GM12878 (cell line): ENCODE measurements around the gene UBE3B. TPM values are rescaled to one million over a fixed set of nuclear protein-coding genes. Genes with fewer than 3 reads are reported as not detected.

Experiments used
- ATAC-seq: fragments of 200-7000 bp; cut with Tn5 transposase; 3 replicates; pipeline ENCODE4 v1.9.1; 2020; ENCODE audit warnings: mild to moderate bottlenecking, moderate library complexity
- BruUV-seq: library from RNA; stranded (reverse); fragments of 400-500 nt; replicated peaks from 2 replicates; lab custom pipeline; 2021; lab: Mats Ljungman, UMichigan
- CTCF ChIA-PET: fragments of 300-600 bp; sonication (Branson Sonifier 250); formaldehyde crosslinking; extraction: SDS; loops from one replicate; lab custom pipeline; 2021; ENCODE audit warnings: inconsistent platforms; lab: Yijun Ruan, JAX
- POLR2A ChIA-PET: fragments of 350-600 bp; formaldehyde crosslinking; extraction: SDS; loops from one replicate; lab custom pipeline; 2021; ENCODE audit warnings: inconsistent platforms; lab: Charles Lee
- RAD21 ChIA-PET: fragments of 300-600 bp; sonication (Branson Sonifier 250); formaldehyde crosslinking; loops from one replicate; lab custom pipeline; 2023; ENCODE audit warnings: antibody characterized with exemption; ENCODE audit not compliant: unreplicated experiment; lab: Charles Lee
- SMC1A ChIA-PET: fragments of 300-600 bp; sonication (Branson Sonifier 250); formaldehyde crosslinking; loops from one replicate; lab custom pipeline; 2023; ENCODE audit not compliant: unreplicated experiment, uncharacterized antibody; lab: Charles Lee
- DNase-seq: peaks from one replicate; pipeline ENCODE4 v3.0.0-alpha.2; 2011; ENCODE audit warnings: low read depth, low spot score
- FAIRE-seq: peaks from 3 replicates; lab custom pipeline; 2011; peaks lifted over from hg19 to GRCh38; lab: Jason Lieb, UNC
- H2AFZ ChIP-seq: 2 replicates; pipeline ENCODE4 v1.6.0; 2011; ENCODE audit warnings: low read depth, low read length, control low read depth; ENCODE audit not compliant: control insufficient read depth
- H3K27ac ChIP-seq: 2 replicates; pipeline ENCODE4 v1.5.1; 2011; ENCODE audit warnings: control low read depth; ENCODE audit not compliant: control insufficient read depth, insufficient read depth
- H3K27me3 ChIP-seq, 2 experiments: replicated peaks in 1 of 2; 2 replicates each; pipeline versions ENCODE4 v1.6.0 to v1.6.1; 2011; ENCODE audit warnings: low read length in 1 of 2; ENCODE audit not compliant: control insufficient read depth in 2 of 2, insufficient read depth in 2 of 2
- H3K36me3 ChIP-seq, 2 experiments: 2 replicates each; pipeline ENCODE4 v1.5.1; 2011; ENCODE audit warnings: low read length in 1 of 2; ENCODE audit not compliant: control insufficient read depth in 2 of 2, insufficient read depth in 2 of 2
- H3K4me1 ChIP-seq: 2 replicates; pipeline ENCODE4 v1.6.1; 2011; ENCODE audit warnings: mild to moderate bottlenecking, low read length, moderate library complexity, mixed read lengths; ENCODE audit not compliant: control insufficient read depth, insufficient read depth
- H3K4me2 ChIP-seq: 2 replicates; pipeline ENCODE4 v1.6.0; 2011; ENCODE audit warnings: control low read depth; ENCODE audit not compliant: control insufficient read depth, insufficient read depth
- H3K4me3 ChIP-seq: fragments of 200-600 bp; sonication (generic); 2 replicates; pipeline ENCODE4 v1.5.1; 2016
- H3K79me2 ChIP-seq: 2 replicates; pipeline ENCODE4 v1.6.0; 2011; ENCODE audit warnings: low read length; ENCODE audit not compliant: control insufficient read depth, insufficient read depth
- H3K9ac ChIP-seq: 2 replicates; pipeline ENCODE4 v1.8.0; 2011; ENCODE audit warnings: low read length, control low read depth, mixed read lengths; ENCODE audit not compliant: control insufficient read depth, insufficient read depth
- H3K9me3 ChIP-seq: replicated peaks from 3 replicates; pipeline ENCODE4 v1.5.1; 2011; ENCODE audit warnings: mild to moderate bottlenecking, low read length; ENCODE audit not compliant: control insufficient read depth, insufficient read depth
- H4K20me1 ChIP-seq: 2 replicates; pipeline ENCODE4 v1.6.0; 2011; ENCODE audit not compliant: control insufficient read depth, insufficient read depth
- CBFB ChIP-seq: IDR thresholded peaks from 2 replicates; pipeline ENCODE4 v1.6.1; 2016; ENCODE audit warnings: antibody characterized with exemption, low read depth
- CREM ChIP-seq: IDR thresholded peaks from 2 replicates; pipeline ENCODE4 v1.6.1; 2014; ENCODE audit warnings: antibody characterized with exemption, low read depth
- EP300 ChIP-seq, 2 experiments: fragments of 150-350 bp in 1 of 2; IDR thresholded peaks; 2 replicates each; pipeline ENCODE4 v1.6.1; 2011 to 2012; ENCODE audit warnings: low read depth in 2 of 2, low read length in 2 of 2, borderline replicate concordance in 1 of 2, improper control_type of control experiment in 1 of 2, inconsistent platforms in 1 of 2; ENCODE audit not compliant: control insufficient read depth in 1 of 2
- GATAD2B ChIP-seq: fragments of 450-650 bp; conservative IDR thresholded peaks from 2 replicates; pipeline ENCODE4 v1.6.1; 2017; ENCODE audit warnings: low read depth, mild to moderate bottlenecking, moderate library complexity
- MEF2B ChIP-seq: fragments of 450-650 bp; IDR thresholded peaks from 2 replicates; pipeline ENCODE4 v1.6.1; 2018; ENCODE audit warnings: mild to moderate bottlenecking, moderate library complexity; ENCODE audit not compliant: partially characterized antibody, poor library complexity, severe bottlenecking
- POU2F2 ChIP-seq: IDR thresholded peaks from 3 replicates; pipeline ENCODE4 v1.6.1; 2011; ENCODE audit warnings: low read depth, mild to moderate bottlenecking, low read length, borderline replicate concordance
- RFX5 ChIP-seq: IDR thresholded peaks from 2 replicates; pipeline ENCODE4 v1.6.1; 2011; ENCODE audit warnings: low read depth, low read length, improper control_type of control experiment
- SMARCA5 ChIP-seq: fragments of 450-650 bp; IDR thresholded peaks from 2 replicates; pipeline ENCODE4 v1.6.1; 2017; ENCODE audit warnings: mild to moderate bottlenecking
- SMC3 ChIP-seq: IDR thresholded peaks from 2 replicates; pipeline ENCODE4 v1.6.1; 2011; ENCODE audit warnings: low read length, improper control_type of control experiment, borderline replicate concordance
- WRNIP1 ChIP-seq: IDR thresholded peaks from 2 replicates; pipeline ENCODE4 v1.6.1; 2011; ENCODE audit warnings: low read depth, low read length, improper control_type of control experiment, borderline replicate concordance
- ZNF217 ChIP-seq: fragments of 450-650 bp; IDR thresholded peaks from 2 replicates; pipeline ENCODE4 v1.6.1; 2017; ENCODE audit warnings: antibody characterized with exemption, mild to moderate bottlenecking
- WGBS: methylation state at CpG from one replicate; pipeline ENCODE4 v1.1.6; 2016; ENCODE audit warnings: low lambda C conversion rate; ENCODE audit not compliant: insufficient replicate concordance, insufficient coverage; ENCODE audit errors: missing lambda C conversion rate; 5-methylcytosine and 5-hydroxymethylcytosine counted together
- in situ Hi-C: fragments of 300-500 bp; cut with MboI; formaldehyde crosslinking; loops from 9 replicates; pipeline ENCODE4 v1.14.3; 2018; ENCODE audit warnings: mixed read lengths
- intact Hi-C: fragments of 100-400 bp; cut with micrococcal nuclease; formaldehyde crosslinking; loops from one replicate; pipeline ENCODE4 v1.14.2; 2022; ENCODE audit not compliant: unreplicated experiment
- polyA plus RNA-seq, 11 experiments: library from polyadenylated mRNA; depleted of rRNA in 4 of 11; unstranded in 6 of 11; stranded (reverse) in 5 of 11; fragments of >200 nt; fragmentation: Nextera tagmentation in 4 of 11; fragmentation: Illumina TruSeq in 1 of 11; extraction: Ambion mirVana in 4 of 11; extraction: Trizol in 1 of 11; gene quantifications; 1 replicate in 1 of 11; 2 replicates in 10 of 11; pipeline versions ENCODE4 v1.2.1 to v1.2.3, GENCODE V29; 2011 to 2016; ENCODE audit warnings: inconsistent platforms in 2 of 11, missing spikeins in 2 of 11, low read depth in 1 of 11
- total RNA-seq, 4 experiments: library from RNA; depleted of rRNA in 3 of 4; stranded (reverse); fragments of >200 nt in 3 of 4; fragmentation: Illumina TruSeq in 1 of 4; extraction: Trizol in 1 of 4; gene quantifications; 2 replicates each; pipeline versions ENCODE4 v1.2.1 to v1.2.3, GENCODE V29; 2013 to 2021
- TF ChIP-seq, protein P1 (sequence below): fragments of 450-650 bp; conservative IDR thresholded peaks from 2 replicates; pipeline ENCODE4 v1.6.1; 2017; ENCODE audit warnings: mild to moderate bottlenecking, moderate library complexity

UBE3B gene
- total and polyA plus RNA-seq, 10 of the 15 experiments (the other 5 are each of a cell fraction or from before 2014, with no cell fraction given) = 7.4 to 25.3 (median 17.1) TPM

DNA sequence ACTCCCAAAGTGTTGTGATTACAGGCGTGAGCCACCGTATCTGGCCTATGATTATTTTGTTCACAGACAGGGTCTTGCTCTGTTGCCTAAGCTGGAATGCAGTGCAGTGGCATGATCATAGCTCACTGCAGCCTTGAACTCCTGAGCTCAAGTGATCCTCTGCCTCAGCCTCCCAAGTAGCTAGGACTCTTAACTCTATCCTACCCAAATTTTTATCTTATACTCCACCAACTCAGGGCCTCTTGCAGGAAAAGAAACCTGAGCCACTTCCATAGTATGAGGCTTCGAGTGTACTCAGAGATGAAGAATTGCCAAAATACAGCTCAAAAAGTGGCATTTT lies 95.0 kb downstream of the UBE3B start:
- no peaks in the 10 kb centered on the region for H3K9me3 ChIP-seq
- ATAC-seq (no peak), DNase-seq (no peak), FAIRE-seq (no peak)
- H3K27ac ChIP-seq = peak overlapping the region; percentile 88
- H3K9ac ChIP-seq = peak overlapping the region; percentile 75
- SMC1A ChIA-PET = interaction anchor here (0.7 to 0.9 kb wide), 2 partner anchors 25 to 306 kb away, joined by 3 read pairs; no protein-coding TSS in a partner anchor
- CTCF ChIA-PET = interaction anchor here (0.6 to 2.6 kb wide), 7 partner anchors 13 to 273 kb away, joined by 3 to 14 read pairs (median 4); no protein-coding TSS in a partner anchor
- no peaks in the 10 kb centered on the region for H4K20me1 ChIP-seq
- H2AFZ ChIP-seq = peak overlapping the region; percentile 94
- RAD21 ChIA-PET = interaction anchor here (1.2 kb wide), 1 partner anchor 273 kb away, joined by 5 read pairs; no protein-coding TSS in a partner anchor
- H3K27me3 ChIP-seq = no peaks in the 10 kb centered on the region
- intact Hi-C loops = no loop called here
- H3K79me2 ChIP-seq = peaks cover 17% of the 10 kb centered on the region
- peaks cover 0 to 21% of the 10 kb centered on the region in 2 experiments; a peak in 1 of 4 replicates for H3K36me3 ChIP-seq
- H3K4me1 ChIP-seq = no peaks in the 10 kb centered on the region
- WGBS = 78% methylated on average over 3 of the region's 3 CpGs
- POLR2A ChIA-PET = interaction anchor here (0.7 to 1.1 kb wide), 2 partner anchors 21 to 27 kb away, joined by 3 to 4 read pairs; no protein-coding TSS in a partner anchor
- no peak for TF ChIP-seq EP300 (IDR thresholded peaks at IDR 0.05; ENCODE audit: borderline replicate concordance in 1 of 2, control insufficient read depth in 1 of 2, low read depth in 2 of 2, low read length in 2 of 2)
- no peak for TF ChIP-seq SMC3
- BruUV-seq = no TSS peak
- peak overlapping the region; percentile 99 for H3K4me2 ChIP-seq
- in situ Hi-C loops = no loop called here
- peak overlapping the region; percentile 99 for H3K4me3 ChIP-seq

DNA sequence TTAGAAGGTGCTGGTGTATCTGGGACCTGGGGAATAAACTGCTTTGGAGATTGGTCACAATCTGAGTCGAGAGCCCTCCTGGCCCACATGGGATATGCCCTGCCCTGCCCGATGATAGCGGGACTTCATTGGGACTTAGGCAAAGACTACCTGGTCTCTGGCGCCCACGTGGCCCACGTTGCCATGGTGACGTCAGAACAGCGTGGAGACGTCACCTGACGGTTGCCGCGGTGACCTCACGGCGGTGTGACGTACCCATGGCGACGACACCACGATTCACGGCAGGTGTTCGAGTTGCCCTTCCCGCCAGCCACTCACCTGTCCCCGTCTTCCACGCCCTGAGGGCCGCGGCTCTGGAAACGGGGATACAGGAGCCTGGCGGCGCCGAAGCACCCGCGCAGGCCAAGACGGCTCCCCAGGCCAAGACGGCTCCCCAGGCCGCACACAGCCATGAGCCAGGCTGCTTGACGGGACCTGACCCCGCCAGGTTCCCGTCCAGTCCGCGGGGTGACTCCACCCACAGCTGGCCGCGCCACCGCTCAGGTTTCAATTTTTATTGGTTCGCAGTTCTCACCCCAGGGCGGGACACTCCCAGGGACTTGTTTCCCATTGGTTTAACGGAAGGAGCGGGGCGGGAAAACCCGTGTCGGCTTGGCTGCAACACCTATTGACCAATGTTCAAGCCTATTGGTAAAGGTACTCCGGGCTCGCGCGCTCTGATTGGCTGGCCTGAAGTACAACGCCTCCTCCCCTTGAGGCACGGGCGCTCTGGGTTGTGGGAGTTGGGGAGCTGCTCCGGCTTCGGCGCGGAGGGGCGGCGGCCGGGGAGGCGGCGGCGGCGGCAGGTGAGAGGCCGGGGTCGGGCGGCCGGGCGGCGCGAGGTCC lies 95.8 kb downstream of the UBE3B start, which contains the start of the genes MMAB and MVK:
MMAB (minus strand) TSS at position 476 of the 885 bp plus-strand sequence; CDS start at position 452, 24 bp downstream.
MVK (plus strand) TSS at position 766 of the 885 bp plus-strand sequence. CDS start 1,029 bp downstream, outside the sequence.
- H3K4me3 ChIP-seq = peak within 1 kb of the TSS; percentile 99
- SMC1A ChIA-PET = interaction anchor here (0.7 to 1.2 kb wide), 4 partner anchors 9 to 305 kb away, joined by 3 read pairs; no protein-coding TSS in a partner anchor
- H3K79me2 ChIP-seq = peaks cover 17% of the 10 kb centered on the region
- 2% methylated on average over 62 of the region's 74 CpGs for WGBS
- ATAC-seq (peak; percentile 98), DNase-seq (peak; percentile 99), FAIRE-seq (peak; percentile 99)
- in situ Hi-C loops = no loop called here
- intact Hi-C loops = no loop called here
- RAD21 ChIA-PET = interaction anchor here (0.7 to 1.1 kb wide), 3 partner anchors 13 to 1878 kb away, joined by 3 read pairs; no protein-coding TSS in a partner anchor
- H3K27me3 ChIP-seq = no peaks in the 10 kb centered on the region
- H3K9me3 ChIP-seq = no peaks in the 10 kb centered on the region
- H2AFZ ChIP-seq = peak within 1 kb of the TSS; percentile 94
- no peaks in the 10 kb centered on the region for H4K20me1 ChIP-seq
- H3K4me1 ChIP-seq = no peaks in the 10 kb centered on the region
- H3K36me3 ChIP-seq = peaks cover 0 to 23% of the 10 kb centered on the region in 2 experiments; a peak in 1 of 4 replicates
- H3K27ac ChIP-seq = peak within 1 kb of the TSS; percentile 88
- peak within 1 kb of the TSS; percentile 75 for H3K9ac ChIP-seq
- H3K4me2 ChIP-seq = peak within 1 kb of the TSS; percentile 99
- POLR2A ChIA-PET = interaction anchor here (0.7 to 1.0 kb wide), 3 partner anchors 16 to 97 kb away, joined by 3 read pairs; partner anchors contain the start of gene KCTD10
- no TSS peak for BruUV-seq
- CTCF ChIA-PET = interaction anchor here (0.6 to 2.6 kb wide), 8 partner anchors 12 to 272 kb away, joined by 3 to 14 read pairs (median 4); no protein-coding TSS in a partner anchor
- TF ChIP-seq CBFB = peak; percentile 63
- TF ChIP-seq WRNIP1 = no peak
- peak; percentile 52 for TF ChIP-seq RFX5
- TF ChIP-seq ZNF217 = peak; percentile 66; the same call in 1 of the 2 replicates
- TF ChIP-seq CREM = peak; percentile 100
- peak; percentile 86 for TF ChIP-seq SMARCA5
- peak; percentile 73; the same call in 2 of the 3 replicates for TF ChIP-seq POU2F2
- TF ChIP-seq SMC3 = no peak
- peak; percentile 65 for TF ChIP-seq MEF2B
- TF ChIP-seq, protein P1, sequence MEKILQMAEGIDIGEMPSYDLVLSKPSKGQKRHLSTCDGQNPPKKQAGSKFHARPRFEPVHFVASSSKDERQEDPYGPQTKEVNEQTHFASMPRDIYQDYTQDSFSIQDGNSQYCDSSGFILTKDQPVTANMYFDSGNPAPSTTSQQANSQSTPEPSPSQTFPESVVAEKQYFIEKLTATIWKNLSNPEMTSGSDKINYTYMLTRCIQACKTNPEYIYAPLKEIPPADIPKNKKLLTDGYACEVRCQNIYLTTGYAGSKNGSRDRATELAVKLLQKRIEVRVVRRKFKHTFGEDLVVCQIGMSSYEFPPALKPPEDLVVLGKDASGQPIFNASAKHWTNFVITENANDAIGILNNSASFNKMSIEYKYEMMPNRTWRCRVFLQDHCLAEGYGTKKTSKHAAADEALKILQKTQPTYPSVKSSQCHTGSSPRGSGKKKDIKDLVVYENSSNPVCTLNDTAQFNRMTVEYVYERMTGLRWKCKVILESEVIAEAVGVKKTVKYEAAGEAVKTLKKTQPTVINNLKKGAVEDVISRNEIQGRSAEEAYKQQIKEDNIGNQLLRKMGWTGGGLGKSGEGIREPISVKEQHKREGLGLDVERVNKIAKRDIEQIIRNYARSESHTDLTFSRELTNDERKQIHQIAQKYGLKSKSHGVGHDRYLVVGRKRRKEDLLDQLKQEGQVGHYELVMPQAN = peak; percentile 96
- TF ChIP-seq GATAD2B = peak; percentile 77
